ENCODE measurements around the gene SLC44A3.

DNA sequence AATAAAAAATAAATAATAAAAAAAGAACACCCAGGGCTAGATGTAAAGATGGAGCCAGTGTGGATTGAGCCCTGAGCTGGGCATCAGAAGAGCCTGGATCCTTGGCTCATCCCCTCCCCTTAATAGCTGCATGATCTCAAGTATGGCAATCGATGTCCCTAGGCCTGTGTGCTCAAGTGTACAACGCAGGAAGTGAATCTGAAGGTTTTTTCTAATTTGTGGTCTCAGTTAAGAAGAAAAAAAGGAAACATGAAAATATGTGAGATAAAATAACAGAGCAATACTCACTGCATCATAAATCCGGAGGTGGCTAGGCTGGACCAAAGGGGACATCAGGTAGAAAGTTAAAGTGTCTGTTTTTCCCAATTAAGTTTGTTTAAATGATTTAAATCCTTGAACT lies 47.3 kb upstream of the SLC44A3 start:
- no peak for TF ChIP-seq YBX1 (IDR thresholded peaks at IDR 0.05)
- TF ChIP-seq CHD2 (IDR thresholded peaks at IDR 0.05; ENCODE audit: low read depth, low read length), result no peak
- no peak for TF ChIP-seq EP300 (IDR thresholded peaks at IDR 0.05; ENCODE audit: low read length)
- TF ChIP-seq ZKSCAN1 (IDR thresholded peaks at IDR 0.05; ENCODE audit: low read depth, low read length), result no peak
- TF ChIP-seq, protein P1, sequence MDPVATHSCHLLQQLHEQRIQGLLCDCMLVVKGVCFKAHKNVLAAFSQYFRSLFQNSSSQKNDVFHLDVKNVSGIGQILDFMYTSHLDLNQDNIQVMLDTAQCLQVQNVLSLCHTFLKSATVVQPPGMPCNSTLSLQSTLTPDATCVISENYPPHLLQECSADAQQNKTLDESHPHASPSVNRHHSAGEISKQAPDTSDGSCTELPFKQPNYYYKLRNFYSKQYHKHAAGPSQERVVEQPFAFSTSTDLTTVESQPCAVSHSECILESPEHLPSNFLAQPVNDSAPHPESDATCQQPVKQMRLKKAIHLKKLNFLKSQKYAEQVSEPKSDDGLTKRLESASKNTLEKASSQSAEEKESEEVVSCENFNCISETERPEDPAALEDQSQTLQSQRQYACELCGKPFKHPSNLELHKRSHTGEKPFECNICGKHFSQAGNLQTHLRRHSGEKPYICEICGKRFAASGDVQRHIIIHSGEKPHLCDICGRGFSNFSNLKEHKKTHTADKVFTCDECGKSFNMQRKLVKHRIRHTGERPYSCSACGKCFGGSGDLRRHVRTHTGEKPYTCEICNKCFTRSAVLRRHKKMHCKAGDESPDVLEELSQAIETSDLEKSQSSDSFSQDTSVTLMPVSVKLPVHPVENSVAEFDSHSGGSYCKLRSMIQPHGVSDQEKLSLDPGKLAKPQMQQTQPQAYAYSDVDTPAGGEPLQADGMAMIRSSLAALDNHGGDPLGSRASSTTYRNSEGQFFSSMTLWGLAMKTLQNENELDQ (CRISPR knock-in tag; IDR thresholded peaks at IDR 0.05; ENCODE audit: borderline replicate concordance), result no peak
- TF ChIP-seq, protein P2, sequence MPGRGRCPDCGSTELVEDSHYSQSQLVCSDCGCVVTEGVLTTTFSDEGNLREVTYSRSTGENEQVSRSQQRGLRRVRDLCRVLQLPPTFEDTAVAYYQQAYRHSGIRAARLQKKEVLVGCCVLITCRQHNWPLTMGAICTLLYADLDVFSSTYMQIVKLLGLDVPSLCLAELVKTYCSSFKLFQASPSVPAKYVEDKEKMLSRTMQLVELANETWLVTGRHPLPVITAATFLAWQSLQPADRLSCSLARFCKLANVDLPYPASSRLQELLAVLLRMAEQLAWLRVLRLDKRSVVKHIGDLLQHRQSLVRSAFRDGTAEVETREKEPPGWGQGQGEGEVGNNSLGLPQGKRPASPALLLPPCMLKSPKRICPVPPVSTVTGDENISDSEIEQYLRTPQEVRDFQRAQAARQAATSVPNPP (IDR thresholded peaks at IDR 0.05; ENCODE audit: borderline replicate concordance, insufficient read depth, insufficient read length), result no peak
- TF ChIP-seq, protein P3, sequence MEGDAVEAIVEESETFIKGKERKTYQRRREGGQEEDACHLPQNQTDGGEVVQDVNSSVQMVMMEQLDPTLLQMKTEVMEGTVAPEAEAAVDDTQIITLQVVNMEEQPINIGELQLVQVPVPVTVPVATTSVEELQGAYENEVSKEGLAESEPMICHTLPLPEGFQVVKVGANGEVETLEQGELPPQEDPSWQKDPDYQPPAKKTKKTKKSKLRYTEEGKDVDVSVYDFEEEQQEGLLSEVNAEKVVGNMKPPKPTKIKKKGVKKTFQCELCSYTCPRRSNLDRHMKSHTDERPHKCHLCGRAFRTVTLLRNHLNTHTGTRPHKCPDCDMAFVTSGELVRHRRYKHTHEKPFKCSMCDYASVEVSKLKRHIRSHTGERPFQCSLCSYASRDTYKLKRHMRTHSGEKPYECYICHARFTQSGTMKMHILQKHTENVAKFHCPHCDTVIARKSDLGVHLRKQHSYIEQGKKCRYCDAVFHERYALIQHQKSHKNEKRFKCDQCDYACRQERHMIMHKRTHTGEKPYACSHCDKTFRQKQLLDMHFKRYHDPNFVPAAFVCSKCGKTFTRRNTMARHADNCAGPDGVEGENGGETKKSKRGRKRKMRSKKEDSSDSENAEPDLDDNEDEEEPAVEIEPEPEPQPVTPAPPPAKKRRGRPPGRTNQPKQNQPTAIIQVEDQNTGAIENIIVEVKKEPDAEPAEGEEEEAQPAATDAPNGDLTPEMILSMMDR (IDR thresholded peaks at IDR 0.05 in 2 of 3, conservative IDR thresholded peaks at IDR 0.05 in 1 of 3; ENCODE audit: insufficient read depth in 2 of 3, low read depth in 1 of 3, low read length in 3 of 3), result no peak
- TF ChIP-seq EZH2 (IDR thresholded peaks at IDR 0.05; ENCODE audit: borderline replicate concordance, low read depth, low read length), result no peak
- no peak for TF ChIP-seq POLR2AphosphoS5 (IDR thresholded peaks at IDR 0.05; ENCODE audit: control insufficient read depth, insufficient read depth, low read depth, low read length)
- no peak for TF ChIP-seq ZNF263 (CRISPR knock-in tag; IDR thresholded peaks at IDR 0.05; ENCODE audit: borderline replicate concordance)
- no peak for TF ChIP-seq ZNF57 (CRISPR knock-in tag; IDR thresholded peaks at IDR 0.05)
- TF ChIP-seq ZNF121 (CRISPR knock-in tag; conservative IDR thresholded peaks at IDR 0.05), result no peak

Measured in K562 (cell line).